ENCODE data around the gene RETREG1.

RETREG1 gene

DNA sequence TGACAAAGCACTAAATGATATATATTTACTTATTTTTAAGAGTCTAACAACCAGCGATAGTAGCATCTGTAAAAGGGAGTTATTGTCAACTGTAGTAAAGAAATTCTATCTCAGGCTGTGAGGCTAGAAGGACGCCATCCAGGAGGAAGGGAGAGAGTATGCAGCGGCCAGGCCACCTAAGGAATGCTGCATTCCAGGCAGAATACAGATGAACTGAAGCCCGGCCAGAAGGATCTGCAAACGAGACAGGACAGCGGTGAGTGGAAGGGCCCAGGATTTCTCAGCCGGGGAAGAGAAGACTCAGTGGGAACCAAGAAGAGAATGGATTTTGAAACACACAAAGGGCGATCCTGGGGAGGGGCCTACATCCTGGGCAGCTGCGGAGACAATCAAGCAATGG, 7.4 kb downstream of the RETREG1 start:
- H3K4me1 Mint-ChIP-seq, result peaks cover under 1% of the 10 kb centered on the region
- H3K27ac Mint-ChIP-seq, result no peak overlapping the region
- H3K27me3 Mint-ChIP-seq (ENCODE audit: low read depth), result peaks cover 23% of the 10 kb centered on the region
- TF ChIP-seq, protein P1, sequence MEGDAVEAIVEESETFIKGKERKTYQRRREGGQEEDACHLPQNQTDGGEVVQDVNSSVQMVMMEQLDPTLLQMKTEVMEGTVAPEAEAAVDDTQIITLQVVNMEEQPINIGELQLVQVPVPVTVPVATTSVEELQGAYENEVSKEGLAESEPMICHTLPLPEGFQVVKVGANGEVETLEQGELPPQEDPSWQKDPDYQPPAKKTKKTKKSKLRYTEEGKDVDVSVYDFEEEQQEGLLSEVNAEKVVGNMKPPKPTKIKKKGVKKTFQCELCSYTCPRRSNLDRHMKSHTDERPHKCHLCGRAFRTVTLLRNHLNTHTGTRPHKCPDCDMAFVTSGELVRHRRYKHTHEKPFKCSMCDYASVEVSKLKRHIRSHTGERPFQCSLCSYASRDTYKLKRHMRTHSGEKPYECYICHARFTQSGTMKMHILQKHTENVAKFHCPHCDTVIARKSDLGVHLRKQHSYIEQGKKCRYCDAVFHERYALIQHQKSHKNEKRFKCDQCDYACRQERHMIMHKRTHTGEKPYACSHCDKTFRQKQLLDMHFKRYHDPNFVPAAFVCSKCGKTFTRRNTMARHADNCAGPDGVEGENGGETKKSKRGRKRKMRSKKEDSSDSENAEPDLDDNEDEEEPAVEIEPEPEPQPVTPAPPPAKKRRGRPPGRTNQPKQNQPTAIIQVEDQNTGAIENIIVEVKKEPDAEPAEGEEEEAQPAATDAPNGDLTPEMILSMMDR (IDR thresholded peaks at IDR 0.05; ENCODE audit: unreplicated experiment in 3 of 3), result no peak
- H3K9me3 Mint-ChIP-seq, result peaks cover 5% of the 10 kb centered on the region
- H3K36me3 Mint-ChIP-seq (ENCODE audit: low read depth), result peaks cover 4% of the 10 kb centered on the region
- H3K4me3 Mint-ChIP-seq, result no peak overlapping the region

DNA sequence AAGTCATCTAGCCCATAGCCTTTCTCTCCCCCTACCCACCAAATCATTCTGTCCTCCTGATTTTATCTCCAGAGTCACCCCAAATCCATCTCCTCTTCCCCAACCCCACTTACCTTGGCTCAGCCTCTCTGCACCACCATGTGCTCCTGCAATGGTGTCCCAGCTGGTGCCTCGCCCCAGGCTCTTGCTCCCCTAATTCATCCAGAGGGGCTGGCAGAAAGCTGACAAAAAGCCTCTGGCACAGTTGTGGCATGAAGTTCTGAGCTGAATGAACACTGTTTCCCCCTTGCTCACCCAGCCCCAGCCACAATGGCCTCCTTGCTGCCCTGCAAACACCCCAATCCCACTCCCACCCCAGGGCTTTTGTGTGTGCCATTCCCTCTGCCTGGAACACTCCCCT, 10.2 kb downstream of the RETREG1 start:
- Mint-ChIP-seq H3K4me1 (no peaks in the 10 kb centered on the region), H3K4me3 (no peak overlapping the region), H3K9me3 (peaks cover 5% of the 10 kb centered on the region), H3K36me3 (ENCODE audit: low read depth) (peaks cover 4% of the 10 kb centered on the region), H3K27me3 (ENCODE audit: low read depth) (peaks cover 14% of the 10 kb centered on the region), H3K27ac (no peak overlapping the region)
- TF ChIP-seq, protein P1 (IDR thresholded peaks at IDR 0.05; ENCODE audit: unreplicated experiment in 3 of 3), result no peak

DNA sequence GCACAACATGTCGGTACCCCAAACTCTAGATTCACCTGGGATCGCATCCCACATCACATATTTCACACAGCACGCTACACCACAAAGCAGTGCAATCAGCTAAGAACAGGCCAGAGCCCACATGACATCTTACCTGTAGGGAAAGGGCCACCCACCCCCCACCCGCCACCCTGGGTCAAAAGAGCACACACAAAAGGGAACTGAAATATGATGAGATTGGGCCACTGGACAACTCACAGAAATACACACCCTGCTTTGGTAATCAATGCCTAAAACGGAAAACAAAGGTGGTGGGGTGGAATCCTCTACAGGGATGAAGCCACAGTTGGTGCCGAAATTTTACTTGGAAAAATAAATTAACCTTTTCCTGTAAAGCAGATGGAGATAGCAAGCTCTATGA, 13.1 kb downstream of the RETREG1 start:
- peaks cover 7% of the 10 kb centered on the region for H3K4me1 Mint-ChIP-seq
- H3K9me3 Mint-ChIP-seq, result peaks cover 3% of the 10 kb centered on the region
- no peak overlapping the region for H3K27ac Mint-ChIP-seq
- TF ChIP-seq, protein P1 (IDR thresholded peaks at IDR 0.05; ENCODE audit: unreplicated experiment in 3 of 3), result no peak
- peaks cover 19% of the 10 kb centered on the region for H3K27me3 Mint-ChIP-seq (ENCODE audit: low read depth)
- H3K36me3 Mint-ChIP-seq (ENCODE audit: low read depth), result peaks cover 4% of the 10 kb centered on the region
- H3K4me3 Mint-ChIP-seq, result no peak overlapping the region

DNA sequence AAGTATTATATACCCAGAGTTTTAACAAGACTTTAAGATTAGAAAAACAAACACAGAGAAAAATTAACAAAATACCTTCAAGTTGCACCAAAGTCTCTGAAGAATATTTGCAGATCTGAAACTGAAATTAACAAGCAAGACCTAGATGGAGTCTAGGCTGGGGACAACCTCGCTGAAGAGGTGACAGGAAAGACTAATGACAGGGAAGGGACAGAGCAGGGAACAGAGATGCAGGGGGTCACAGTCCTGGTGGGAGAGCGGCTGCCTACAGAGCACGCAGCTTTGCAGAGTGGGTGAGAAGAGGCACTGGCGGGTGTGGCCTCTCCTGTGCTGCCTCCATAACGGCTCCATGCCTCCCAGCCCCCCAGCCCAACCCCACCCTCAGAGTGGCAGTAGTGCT, 13.5 kb downstream of the RETREG1 start:
- no peak overlapping the region for H3K4me3 Mint-ChIP-seq
- H3K36me3 Mint-ChIP-seq (ENCODE audit: low read depth), result peaks cover 4% of the 10 kb centered on the region
- H3K27ac Mint-ChIP-seq, result no peak overlapping the region
- H3K9me3 Mint-ChIP-seq, result peaks cover 3% of the 10 kb centered on the region
- peaks cover 23% of the 10 kb centered on the region for H3K27me3 Mint-ChIP-seq (ENCODE audit: low read depth)
- H3K4me1 Mint-ChIP-seq, result peaks cover 7% of the 10 kb centered on the region
- TF ChIP-seq, protein P1 (IDR thresholded peaks at IDR 0.05; ENCODE audit: unreplicated experiment in 3 of 3), result no peak

DNA sequence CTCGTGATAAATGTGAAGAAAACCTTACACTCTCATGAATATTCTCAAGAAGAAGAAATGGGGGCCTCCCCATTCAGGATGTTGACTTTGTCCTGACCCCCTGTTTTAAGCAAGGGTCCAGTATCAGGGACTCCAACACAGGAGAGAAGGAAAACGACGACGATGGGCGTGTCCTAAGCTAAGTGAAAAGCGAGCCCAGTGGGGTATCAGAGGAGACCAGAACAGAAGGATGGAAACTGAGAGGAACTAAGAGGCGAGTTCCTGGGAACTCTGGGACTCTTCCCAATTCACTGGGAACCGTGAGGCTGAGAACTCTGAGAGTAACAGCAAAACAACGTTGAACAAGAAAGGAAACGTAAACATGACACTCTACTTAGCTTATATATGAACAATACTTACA, 14.6 kb downstream of the RETREG1 start:
- Mint-ChIP-seq H3K4me1 (peaks cover 7% of the 10 kb centered on the region), H3K27ac (no peak overlapping the region), H3K27me3 (ENCODE audit: low read depth) (peaks cover 30% of the 10 kb centered on the region), H3K36me3 (ENCODE audit: low read depth) (peaks cover 4% of the 10 kb centered on the region), H3K4me3 (no peak overlapping the region), H3K9me3 (peaks cover 3% of the 10 kb centered on the region)
- TF ChIP-seq, protein P1 (IDR thresholded peaks at IDR 0.05; ENCODE audit: unreplicated experiment in 3 of 3), result no peak

DNA sequence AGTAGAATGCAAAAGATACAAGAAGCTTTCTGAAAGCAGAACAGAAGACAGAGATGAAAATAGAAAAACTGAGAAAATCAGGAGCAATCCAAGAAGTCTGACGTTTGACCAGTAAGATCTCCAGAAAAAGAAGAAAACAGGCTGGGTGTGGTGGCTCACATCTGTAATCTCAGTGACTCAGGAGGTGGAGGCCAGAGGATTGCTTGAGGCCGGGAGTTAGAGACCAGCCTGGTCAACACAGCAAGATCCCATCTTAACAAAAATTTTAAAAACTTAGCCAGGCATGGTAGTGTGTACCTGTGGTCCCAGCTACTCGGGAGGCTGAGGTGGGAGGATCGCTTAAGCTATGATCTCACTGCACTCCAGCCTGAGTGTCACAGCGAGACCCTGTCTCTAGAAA, 15.9 kb downstream of the RETREG1 start:
- no peak overlapping the region for H3K4me3 Mint-ChIP-seq
- H3K27ac Mint-ChIP-seq, result peak overlapping the region in 2 of 3 experiments; percentile 12 to 67
- TF ChIP-seq, protein P1 (IDR thresholded peaks at IDR 0.05; ENCODE audit: unreplicated experiment in 3 of 3), result no peak
- H3K9me3 Mint-ChIP-seq, result no peaks in the 10 kb centered on the region
- no peaks in the 10 kb centered on the region for H3K36me3 Mint-ChIP-seq (ENCODE audit: low read depth)
- peaks cover 7% of the 10 kb centered on the region for H3K4me1 Mint-ChIP-seq
- peaks cover 30% of the 10 kb centered on the region for H3K27me3 Mint-ChIP-seq (ENCODE audit: low read depth)
